ENCODE data around the gene FOXE3.

DNA sequence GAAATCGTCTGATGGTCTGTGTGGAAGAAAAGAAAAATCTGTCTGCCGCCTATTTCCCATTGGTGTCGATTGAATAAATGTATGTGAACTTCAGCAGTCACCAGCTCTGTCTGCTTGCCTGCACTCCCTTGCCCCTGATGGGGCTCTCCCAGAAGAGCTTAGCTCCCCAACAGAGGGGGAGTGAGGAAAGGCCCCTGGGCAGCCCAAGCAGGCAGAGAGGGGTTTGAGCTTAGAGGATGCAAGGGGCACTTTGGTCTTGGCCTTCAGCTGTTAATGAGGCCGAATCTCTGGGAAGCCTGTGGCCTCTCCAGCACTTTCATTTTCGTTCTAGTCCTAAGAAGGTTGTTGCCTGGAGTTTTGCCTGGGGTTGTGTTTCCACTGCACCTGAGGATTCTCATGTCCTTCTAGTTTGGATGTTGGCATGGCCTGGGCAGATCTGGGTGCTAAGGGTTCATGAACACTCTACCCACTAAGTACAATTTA lies 24.6 kb downstream of the FOXE3 start:
- TF ChIP-seq, protein P1, sequence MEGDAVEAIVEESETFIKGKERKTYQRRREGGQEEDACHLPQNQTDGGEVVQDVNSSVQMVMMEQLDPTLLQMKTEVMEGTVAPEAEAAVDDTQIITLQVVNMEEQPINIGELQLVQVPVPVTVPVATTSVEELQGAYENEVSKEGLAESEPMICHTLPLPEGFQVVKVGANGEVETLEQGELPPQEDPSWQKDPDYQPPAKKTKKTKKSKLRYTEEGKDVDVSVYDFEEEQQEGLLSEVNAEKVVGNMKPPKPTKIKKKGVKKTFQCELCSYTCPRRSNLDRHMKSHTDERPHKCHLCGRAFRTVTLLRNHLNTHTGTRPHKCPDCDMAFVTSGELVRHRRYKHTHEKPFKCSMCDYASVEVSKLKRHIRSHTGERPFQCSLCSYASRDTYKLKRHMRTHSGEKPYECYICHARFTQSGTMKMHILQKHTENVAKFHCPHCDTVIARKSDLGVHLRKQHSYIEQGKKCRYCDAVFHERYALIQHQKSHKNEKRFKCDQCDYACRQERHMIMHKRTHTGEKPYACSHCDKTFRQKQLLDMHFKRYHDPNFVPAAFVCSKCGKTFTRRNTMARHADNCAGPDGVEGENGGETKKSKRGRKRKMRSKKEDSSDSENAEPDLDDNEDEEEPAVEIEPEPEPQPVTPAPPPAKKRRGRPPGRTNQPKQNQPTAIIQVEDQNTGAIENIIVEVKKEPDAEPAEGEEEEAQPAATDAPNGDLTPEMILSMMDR (conservative IDR thresholded peaks at IDR 0.05) = no peak
- no peak for TF ChIP-seq EZH2 (IDR thresholded peaks at IDR 0.05; ENCODE audit: low read depth)

All from PC-9 (cell line).